ENCODE measurements around the gene MTMR3. TPM values are rescaled to one million over a fixed set of nuclear protein-coding genes. Genes with fewer than 3 reads are reported as not detected.

MTMR3 gene
- total and polyA plus RNA-seq, 4 donors: 6.0 to 38.8 (median 17.1) TPM

GRCh38 chr22:29842740-29843139 is 40.2 kb upstream of the MTMR3 start:
- Histone ChIP-seq H3K4me1 (ENCODE audit: control insufficient read depth in 4 of 4, insufficient read depth in 4 of 4, low read length in 3 of 4) (peaks cover 0 to 6% (median 3%) of the 10 kb centered on the region in 4 donors), H3K27ac (ENCODE audit: low read depth in 1 of 2, low read length in 2 of 2) (no peak overlapping the region), H3K9ac (ENCODE audit: low read depth in 1 of 2, low read length in 2 of 2) (no peak overlapping the region), H3K4me3 (ENCODE audit: low read depth in 1 of 3, low read length in 3 of 3) (no peak overlapping the region), H3K9me3 (ENCODE audit: control insufficient read depth in 4 of 4, low read length in 3 of 4) (peaks cover 0 to 4% (median 0%) of the 10 kb centered on the region in 4 donors), H3K27me3 (ENCODE audit: control insufficient read depth in 4 of 4, insufficient read depth in 4 of 4, low read length in 3 of 4) (no peaks in the 10 kb centered on the region), H3K36me3 (ENCODE audit: control insufficient read depth in 4 of 4, insufficient read depth in 3 of 4, low read depth in 1 of 4, low read length in 3 of 4) (no peaks in the 10 kb centered on the region)
- TF ChIP-seq TAF1 (conservative IDR thresholded peaks at IDR 0.05) (no peak), ZBTB33 (IDR thresholded peaks at IDR 0.05) (no peak), SP1 (IDR thresholded peaks at IDR 0.05) (no peak), NR2F2 (IDR thresholded peaks at IDR 0.05) (no peak), GABPA (IDR thresholded peaks at IDR 0.05 in 1 of 2, conservative IDR thresholded peaks at IDR 0.05 in 1 of 2) (no peak), RAD21 (IDR thresholded peaks at IDR 0.05) (no peak), HNF4A (conservative IDR thresholded peaks at IDR 0.05) (no peak), HNF4G (IDR thresholded peaks at IDR 0.05) (no peak), ATF3 (IDR thresholded peaks at IDR 0.05) (no peak), FOXA2 (IDR thresholded peaks at IDR 0.05) (no peak), YY1 (IDR thresholded peaks at IDR 0.05) (no peak), MAX (IDR thresholded peaks at IDR 0.05) (no peak), RXRA (IDR thresholded peaks at IDR 0.05) (no peak), JUND (IDR thresholded peaks at IDR 0.05) (no peak), EGR1 (IDR thresholded peaks at IDR 0.05; ENCODE audit: low read depth in 2 of 2) (no peak)
- 85% methylated on average over 2 of the region's 2 CpGs for WGBS
- no peak for DNase-seq (ENCODE audit: low spot score)

GRCh38 chr22:29846290-29846689 is 36.7 kb upstream of the MTMR3 start:
- Histone ChIP-seq H3K4me1 (ENCODE audit: control insufficient read depth in 4 of 4, insufficient read depth in 4 of 4, low read length in 3 of 4) (no peaks in the 10 kb centered on the region), H3K4me3 (ENCODE audit: low read depth in 1 of 3, low read length in 3 of 3) (no peak overlapping the region), H3K27me3 (ENCODE audit: control insufficient read depth in 4 of 4, insufficient read depth in 4 of 4, low read length in 3 of 4) (no peaks in the 10 kb centered on the region), H3K36me3 (ENCODE audit: control insufficient read depth in 4 of 4, insufficient read depth in 3 of 4, low read depth in 1 of 4, low read length in 3 of 4) (no peaks in the 10 kb centered on the region), H3K9ac (ENCODE audit: low read depth in 1 of 2, low read length in 2 of 2) (no peak overlapping the region), H3K9me3 (ENCODE audit: control insufficient read depth in 4 of 4, low read length in 3 of 4) (peaks cover 0 to 4% (median 0%) of the 10 kb centered on the region in 4 donors), H3K27ac (ENCODE audit: low read depth in 1 of 2, low read length in 2 of 2) (no peak overlapping the region)
- TF ChIP-seq ATF3 (IDR thresholded peaks at IDR 0.05): no peak
- TF ChIP-seq TAF1 (conservative IDR thresholded peaks at IDR 0.05): no peak
- TF ChIP-seq HNF4A (conservative IDR thresholded peaks at IDR 0.05): no peak
- TF ChIP-seq HNF4G (IDR thresholded peaks at IDR 0.05): no peak
- no peak for TF ChIP-seq YY1 (IDR thresholded peaks at IDR 0.05)
- TF ChIP-seq NR2F2 (IDR thresholded peaks at IDR 0.05): no peak
- TF ChIP-seq EGR1 (IDR thresholded peaks at IDR 0.05; ENCODE audit: low read depth in 2 of 2): no peak
- no peak for TF ChIP-seq MAX (IDR thresholded peaks at IDR 0.05)
- TF ChIP-seq CTCF (IDR thresholded peaks at IDR 0.05; ENCODE audit: low read depth, low read length, missing input control): no peak
- TF ChIP-seq FOXA1 (IDR thresholded peaks at IDR 0.05): no peak
- no peak for TF ChIP-seq SP1 (IDR thresholded peaks at IDR 0.05)
- TF ChIP-seq FOXA2 (IDR thresholded peaks at IDR 0.05): no peak
- WGBS: 95% methylated on average over 2 of the region's 2 CpGs
- DNase-seq (ENCODE audit: low spot score): no peak
